SK-N-MC (cell line): ENCODE measurements around the gene FKRP.

ENCODE experiments used
- EZH2 ChIP-seq: fragments of 200-600 bp; sonication (generic); IDR thresholded peaks from one replicate; pipeline ENCODE4 v1.6.1; 2017; ENCODE audit warnings: antibody characterized with exemption
- POLR2AphosphoS5 ChIP-seq: IDR thresholded peaks from 2 replicates; pipeline ENCODE4 v1.6.1; 2012; ENCODE audit warnings: mild to moderate bottlenecking, low read depth, low read length, borderline replicate concordance

GRCh38 chr19:46748325-46749109 lies 2.7 kb downstream of the FKRP start:
- TF ChIP-seq POLR2AphosphoS5 (no peak), EZH2 (no peak)
